HepG2 (cell line): ENCODE data around the gene LIME1. TPM values are rescaled to one million over a fixed set of nuclear protein-coding genes. Genes with fewer than 3 reads are reported as not detected.
A peak's percentile ranks its signal among the peaks of the same experiment; 100 is the strongest.

Source experiments
- DNMT1 ChIP-seq: sonication (generic); formaldehyde crosslinking; IDR thresholded peaks from 2 replicates; pipeline ENCODE4 v1.5.1; 2020; ENCODE audit warnings: mild to moderate bottlenecking, missing genetic modification reagents
- GATA4 ChIP-seq: sonication (generic); IDR thresholded peaks from 2 replicates; pipeline ENCODE4 v1.6.1; 2016; ENCODE audit warnings: antibody characterized with exemption, low read depth, borderline replicate concordance
- GPBP1L1 ChIP-seq: sonication (generic); formaldehyde crosslinking; IDR thresholded peaks from 2 replicates; pipeline ENCODE4 v1.5.0; 2020; ENCODE audit warnings: mild to moderate bottlenecking, missing genetic modification reagents
- KAT2B ChIP-seq: fragments of 150-350 bp; IDR thresholded peaks from 2 replicates; pipeline ENCODE4 v1.6.1; 2014; ENCODE audit warnings: low read depth, low read length, borderline replicate concordance
- KMT2A ChIP-seq: sonication (generic); formaldehyde crosslinking; IDR thresholded peaks from 2 replicates; pipeline ENCODE4 v1.4.0; 2020; ENCODE audit warnings: missing genetic modification reagents
- LRRFIP1 ChIP-seq: sonication (generic); formaldehyde crosslinking; conservative IDR thresholded peaks from 2 replicates; pipeline ENCODE4 v1.4.0; 2020; ENCODE audit warnings: missing genetic modification reagents
- MTA1 ChIP-seq: sonication (generic); formaldehyde crosslinking; IDR thresholded peaks from 2 replicates; pipeline ENCODE4 v1.4.0; 2020; ENCODE audit warnings: missing genetic modification reagents, mild to moderate bottlenecking, borderline replicate concordance
- PAF1 ChIP-seq: IDR thresholded peaks from 2 replicates; pipeline ENCODE4 v1.6.1; 2016; ENCODE audit warnings: missing genetic modification reagents, missing compliant biosample characterization
- PRDM10 ChIP-seq: sonication (generic); formaldehyde crosslinking; IDR thresholded peaks from 2 replicates; pipeline ENCODE4 v1.4.0; 2020; ENCODE audit warnings: low read depth, missing genetic modification reagents
- SNAI1 ChIP-seq: sonication (generic); formaldehyde crosslinking; IDR thresholded peaks from 2 replicates; pipeline ENCODE4 v1.5.0; 2020; ENCODE audit warnings: mild to moderate bottlenecking, missing genetic modification reagents, borderline replicate concordance
- SRF ChIP-seq: IDR thresholded peaks from 2 replicates; pipeline ENCODE4 v1.6.1; 2011; ENCODE audit warnings: mild to moderate bottlenecking, low read depth, low read length, moderate library complexity
- THRA ChIP-seq: sonication (generic); formaldehyde crosslinking; IDR thresholded peaks from 2 replicates; pipeline ENCODE4 v1.4.0; 2020; ENCODE audit warnings: missing genetic modification reagents, borderline replicate concordance
- ZBTB34 ChIP-seq: sonication (generic); formaldehyde crosslinking; IDR thresholded peaks from 2 replicates; pipeline ENCODE4 v1.8.0; 2022; ENCODE audit warnings: mild to moderate bottlenecking, missing genetic modification reagents
- ZNF256 ChIP-seq: sonication (generic); formaldehyde crosslinking; conservative IDR thresholded peaks from 2 replicates; pipeline ENCODE4 v1.4.0; 2020; ENCODE audit warnings: missing genetic modification reagents
- ZNF619 ChIP-seq: sonication (generic); formaldehyde crosslinking; IDR thresholded peaks from 2 replicates; pipeline ENCODE4 v1.4.0; 2020; ENCODE audit warnings: mild to moderate bottlenecking, missing genetic modification reagents
- polyA plus RNA-seq, 8 experiments: library from polyadenylated mRNA; depleted of rRNA in 3 of 8; stranded (reverse) in 7 of 8; unstranded in 1 of 8; fragments of >200 nt; fragmentation: Illumina TruSeq in 4 of 8; extraction: Trizol in 4 of 8; gene quantifications; 2 replicates each; pipeline versions ENCODE4 v1.2.1 to v1.2.3, GENCODE V29; 2011 to 2016; ENCODE audit warnings: low read depth in 4 of 8, missing spikeins in 1 of 8, mixed read lengths in 1 of 8; ENCODE audit not compliant: insufficient read depth in 1 of 8
- total RNA-seq, 5 experiments: library from RNA; depleted of rRNA; stranded (reverse); fragments of >200 nt; fragmentation: Illumina TruSeq; extraction: Trizol; gene quantifications; 2 replicates each; pipeline ENCODE4 v1.2.3, GENCODE V29; 2016; ENCODE audit warnings: low read depth in 1 of 5

LIME1 gene
- total and polyA plus RNA-seq, 2 of the 13 experiments (the other 11 are each of a cell fraction or from before 2014, with no cell fraction given) = 13.0 to 61.5 TPM

GRCh38 chr20:63707558-63708300 lies 28.7 kb upstream of the LIME1 start, which contains the start of the genes ARFRP1 and ZGPAT (continued):
- TF ChIP-seq GPBP1L1 (CRISPR knock-in tag) (no peak), LRRFIP1 (no peak), KAT2B (no peak), KMT2A (CRISPR knock-in tag) (peak; percentile 99), ZNF256 (CRISPR knock-in tag) (peak; percentile 78; the same call in 1 of the 2 replicates), PAF1 (CRISPR knock-in tag) (no peak), ZNF619 (CRISPR knock-in tag) (peak; percentile 98; the same call in 1 of the 2 replicates), SNAI1 (peak; percentile 35; the same call in 1 of the 2 replicates), ZBTB34 (CRISPR knock-in tag) (peak; percentile 92), GATA4 (peak; percentile 18; the same call in 1 of the 2 replicates), THRA (CRISPR knock-in tag) (peak; percentile 98), SRF (no peak; the same call in 1 of the 2 replicates), MTA1 (peak; percentile 59; the same call in 1 of the 2 replicates), DNMT1 (CRISPR knock-in tag) (peak; percentile 89; the same call in 1 of the 2 replicates), PRDM10 (no peak; the same call in 1 of the 2 replicates)
